NCI-H2196 treated with DMSO at 0.1 percent for 48 hours (cell line): ENCODE measurements around the gene COTL1.

ENCODE experiments used
- DNase-seq: peaks from one replicate; lab custom pipeline; 2025; ENCODE audit not compliant: unreplicated experiment; lab: John Stamatoyannopoulos, UW

Gene COTL1

DNA sequence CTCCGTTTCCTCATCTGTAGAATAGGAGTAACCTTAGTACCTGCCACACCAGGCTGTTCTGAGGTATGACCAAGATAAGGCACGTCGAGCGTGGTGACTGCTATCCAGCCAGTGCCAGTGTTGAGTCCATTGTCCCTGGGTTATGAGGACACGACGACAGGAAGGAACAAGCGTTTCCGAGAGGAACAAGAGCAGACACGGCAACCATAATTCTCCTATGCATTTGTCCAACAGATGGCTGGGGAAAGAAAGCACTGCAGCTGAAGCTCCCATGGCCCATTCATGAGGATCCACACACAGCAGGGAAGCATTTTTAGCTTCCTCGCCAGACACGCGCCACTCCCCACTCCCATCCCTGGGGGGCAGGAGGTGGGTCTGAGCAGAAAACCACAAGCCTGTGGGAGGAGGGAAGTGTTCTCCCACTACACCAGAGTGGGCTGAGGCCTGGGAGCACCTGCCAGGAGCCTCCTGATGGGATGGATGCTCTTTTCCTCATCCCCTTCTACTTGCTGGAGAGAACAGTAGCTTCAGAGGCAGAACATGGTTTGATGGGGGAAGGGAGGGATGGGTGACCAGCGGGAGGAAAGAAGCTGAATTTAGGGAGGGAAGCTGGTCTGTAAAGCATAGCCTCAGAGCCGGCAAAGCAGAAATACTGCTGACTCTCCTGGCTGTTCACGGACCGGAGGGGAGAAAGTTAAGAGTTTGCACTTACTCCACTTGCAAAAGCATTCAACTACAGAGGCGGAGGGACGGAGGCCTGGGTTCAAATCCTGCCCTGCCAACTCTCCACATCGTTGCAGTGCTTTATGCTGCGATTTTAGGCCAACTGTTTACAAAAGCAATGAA lies 2.7 kb downstream of the COTL1 start:
- DNase-seq = no peak

GRCh38 chr16:84614623-84614967 lies 3.3 kb downstream of the COTL1 start:
- DNase-seq = no peak

DNA sequence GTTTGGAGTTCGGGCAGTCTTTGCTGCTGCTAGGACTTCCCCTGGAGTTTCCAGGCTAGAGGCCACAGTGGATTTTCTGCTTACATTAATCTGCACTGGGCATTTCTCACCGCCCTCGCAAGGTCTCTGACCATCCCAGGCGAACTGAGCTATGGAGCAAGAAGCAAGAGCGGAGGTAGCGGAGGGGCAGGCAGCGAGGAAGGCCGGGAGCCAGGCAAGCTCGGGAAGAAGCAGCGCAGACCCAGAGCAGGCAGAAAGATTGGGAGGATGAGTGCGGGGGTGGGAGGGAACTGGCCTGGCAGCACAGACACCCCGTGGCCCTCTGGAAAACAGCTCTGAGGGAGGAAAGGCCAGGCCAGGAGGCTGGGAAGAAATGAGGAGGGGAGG lies 3.8 kb downstream of the COTL1 start:
- DNase-seq = no peak

GRCh38 chr16:84613408-84614072 lies 4.3 kb downstream of the COTL1 start:
- no peak for DNase-seq

DNA sequence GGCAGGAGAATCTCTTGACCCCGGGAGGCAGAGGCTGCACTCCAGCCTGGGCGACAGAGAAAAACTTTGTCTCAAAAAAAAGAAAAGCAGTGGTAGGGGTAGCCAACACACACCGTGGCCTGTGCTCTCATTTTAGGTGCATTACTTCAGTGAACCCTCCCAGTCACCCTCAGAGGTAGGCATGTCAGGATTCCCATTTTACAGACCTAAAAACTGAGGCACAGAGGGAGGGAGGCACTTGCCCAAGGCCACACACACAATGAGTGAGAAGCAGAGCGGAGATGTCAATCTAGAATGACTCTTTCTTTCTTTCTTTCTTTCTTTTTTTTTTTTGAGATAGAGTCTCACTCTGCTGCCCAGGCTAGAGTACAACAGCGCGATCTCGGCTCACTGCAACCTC lies 5.2 kb downstream of the COTL1 start:
- no peak for DNase-seq

GRCh38 chr16:84611041-84611440 lies 6.8 kb downstream of the COTL1 start:
- no peak for DNase-seq

DNA sequence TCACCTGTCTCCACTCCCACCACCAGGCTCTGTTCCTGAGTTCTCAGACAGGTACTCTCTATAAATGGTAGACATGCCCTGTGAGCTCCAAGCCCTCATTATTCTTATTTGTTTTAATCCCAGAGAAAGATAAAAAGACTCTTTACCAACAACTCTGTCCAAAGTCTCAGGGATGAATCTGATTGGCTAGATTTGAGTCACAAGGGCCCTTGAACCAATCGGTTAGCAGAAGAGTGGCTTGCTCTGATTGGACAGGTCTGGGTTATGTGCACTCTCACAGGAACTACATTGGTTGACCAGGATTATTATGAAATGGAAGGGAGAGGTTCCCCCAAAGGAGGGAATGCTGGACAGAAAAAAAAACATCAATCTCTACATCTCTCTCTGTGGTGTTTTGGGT lies 7.5 kb downstream of the COTL1 start:
- DNase-seq = no peak

- DNase-seq = no peak
Observed at GRCh38 chr16:84609563-84610177, 8.2 kb downstream of the COTL1 start.

DNA sequence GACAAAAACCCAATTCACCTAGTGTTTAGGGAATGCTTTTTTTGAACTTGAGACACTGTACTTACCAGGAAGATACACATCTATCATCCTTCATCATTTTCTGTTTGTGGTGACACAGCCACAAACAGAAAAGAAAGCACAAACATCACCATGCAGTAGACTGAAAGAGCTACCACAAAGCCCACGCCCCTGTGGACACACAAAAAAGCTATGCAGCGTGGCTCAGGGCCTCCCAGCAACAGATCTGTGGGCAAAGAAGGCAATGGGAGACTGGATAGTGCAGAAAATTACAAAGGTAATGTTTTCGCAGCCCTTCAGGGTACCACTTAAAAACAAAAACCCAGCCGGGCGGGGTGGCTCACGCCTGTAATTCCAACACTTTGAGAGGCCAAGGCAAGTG lies 9.6 kb downstream of the COTL1 start:
- no peak for DNase-seq

DNA sequence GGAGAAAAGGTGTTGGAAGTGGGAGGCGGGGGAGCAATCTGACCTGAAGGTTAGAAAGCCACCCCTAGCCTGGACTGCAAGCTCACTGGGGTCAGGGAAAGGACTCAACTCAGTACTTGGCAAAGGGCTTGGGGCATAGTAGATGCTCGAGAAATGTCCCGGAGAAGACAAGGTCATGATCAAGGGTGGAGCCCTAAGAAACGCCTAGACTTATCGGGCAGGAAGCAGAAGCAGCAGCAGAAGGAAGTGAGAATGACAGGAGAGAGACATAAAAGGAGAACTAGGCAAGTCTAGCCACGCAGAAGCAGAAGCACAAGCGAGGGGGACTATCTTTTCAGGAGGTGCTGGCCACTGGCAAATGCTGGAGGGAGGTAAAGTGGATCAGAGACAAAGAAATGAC lies 10.2 kb downstream of the COTL1 start:
- no peak for DNase-seq

DNA sequence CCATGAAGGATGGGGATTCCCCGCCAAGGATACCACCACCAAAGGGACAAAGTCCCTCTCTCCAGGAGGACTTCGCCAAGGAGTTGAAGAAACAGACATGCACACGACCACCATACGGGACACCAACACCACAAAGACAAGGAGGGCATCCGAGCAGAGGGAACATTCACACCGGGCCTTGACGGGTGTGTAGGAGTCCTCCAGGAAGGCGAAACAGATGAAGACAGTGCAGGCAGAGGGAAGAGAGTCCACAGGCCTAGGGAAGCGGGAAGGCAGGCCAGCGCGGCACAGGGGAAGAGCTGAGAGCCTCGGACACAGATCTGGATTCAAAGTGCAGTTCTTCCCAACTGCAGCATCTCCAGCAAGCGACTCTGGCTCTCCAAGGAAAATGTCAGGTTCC lies 10.8 kb downstream of the COTL1 start:
- DNase-seq = no peak

DNA sequence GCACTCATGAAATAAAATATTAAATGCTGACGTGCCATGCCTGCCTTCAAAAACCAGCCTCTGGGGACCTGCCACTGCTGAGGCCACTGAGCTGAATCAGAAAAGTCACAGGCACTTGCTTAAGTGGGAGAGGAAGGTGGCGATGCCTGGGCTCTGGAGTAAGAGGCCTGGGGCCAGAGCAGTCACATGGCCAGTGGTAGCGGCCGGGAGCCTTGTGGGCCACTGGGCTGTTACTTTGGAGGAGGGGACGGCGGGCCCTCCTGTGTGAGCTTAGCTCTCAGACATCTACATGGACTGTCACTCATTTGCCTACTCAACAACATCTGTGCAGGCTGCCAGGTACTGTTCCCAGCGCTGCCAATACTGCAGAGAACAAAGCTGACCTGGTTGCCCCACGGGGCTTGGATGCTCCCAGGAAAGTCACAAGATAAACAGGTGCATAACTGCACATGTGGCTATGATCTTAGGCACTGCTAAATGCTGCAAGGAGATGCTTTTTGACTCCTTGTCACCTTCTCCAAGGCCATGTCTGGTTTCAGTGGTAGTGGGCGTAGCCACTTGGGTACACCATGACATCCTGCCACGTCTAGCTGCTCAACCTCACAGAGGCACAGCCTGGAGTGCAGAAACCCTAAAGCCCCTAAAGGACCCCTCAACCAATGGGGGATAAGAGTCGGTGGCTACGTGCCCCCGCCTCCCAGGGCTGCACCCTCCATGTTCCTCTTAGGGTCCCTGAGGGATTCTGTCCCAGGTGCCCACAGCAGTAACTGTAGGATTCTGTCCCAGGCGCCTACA lies 11.6 kb downstream of the COTL1 start:
- no peak for DNase-seq

- DNase-seq = no peak
Observed at GRCh38 chr16:84605339-84605848, 12.5 kb downstream of the COTL1 start.

DNA sequence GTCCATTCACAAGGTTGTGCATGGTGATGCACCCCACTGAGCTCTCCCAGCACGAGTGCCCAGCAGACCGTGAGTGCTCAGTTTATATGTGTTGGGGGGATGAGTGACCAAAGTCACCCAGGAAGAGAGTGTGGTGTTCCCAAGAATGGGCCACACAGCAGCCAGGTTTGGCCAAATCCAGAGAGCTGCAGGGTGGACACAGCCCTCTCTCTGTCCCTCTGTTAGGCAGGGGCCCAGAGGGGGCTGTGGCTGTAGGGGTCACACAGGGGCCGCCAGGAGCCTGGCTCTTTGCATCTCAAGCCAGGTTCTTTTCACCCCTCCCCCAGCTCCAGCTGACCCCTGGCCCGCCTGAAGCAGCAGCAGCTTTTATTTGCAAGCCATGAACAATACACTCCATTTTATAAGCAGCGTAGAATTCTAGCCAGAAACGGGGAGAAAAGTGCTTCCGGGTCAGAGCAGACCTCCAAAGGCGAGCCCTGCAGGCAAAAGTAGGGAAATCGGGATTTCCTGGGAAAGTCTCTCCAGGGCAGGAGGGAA lies 13.3 kb downstream of the COTL1 start:
- no peak for DNase-seq

DNA sequence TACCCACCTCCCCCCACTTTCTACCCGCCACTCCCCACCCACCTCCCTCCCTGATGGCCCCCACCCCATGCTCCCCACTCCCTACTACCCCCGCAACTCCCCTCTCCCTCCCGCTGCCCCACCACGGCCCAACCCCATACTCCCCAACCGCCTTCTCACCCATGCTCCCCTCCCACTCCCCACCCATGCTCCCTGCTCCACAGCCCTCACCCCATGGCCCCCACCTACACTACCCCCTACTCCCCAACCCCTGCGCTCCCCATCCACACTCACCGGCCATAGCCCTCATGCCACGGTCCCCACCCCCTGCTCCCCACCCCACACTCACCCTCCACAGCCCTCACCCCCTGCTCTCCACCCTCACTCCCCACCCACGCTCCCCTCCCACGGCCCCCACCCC lies 13.9 kb downstream of the COTL1 start:
- no peak for DNase-seq

GRCh38 chr16:84603140-84603816 lies 14.6 kb downstream of the COTL1 start:
- no peak for DNase-seq

DNA sequence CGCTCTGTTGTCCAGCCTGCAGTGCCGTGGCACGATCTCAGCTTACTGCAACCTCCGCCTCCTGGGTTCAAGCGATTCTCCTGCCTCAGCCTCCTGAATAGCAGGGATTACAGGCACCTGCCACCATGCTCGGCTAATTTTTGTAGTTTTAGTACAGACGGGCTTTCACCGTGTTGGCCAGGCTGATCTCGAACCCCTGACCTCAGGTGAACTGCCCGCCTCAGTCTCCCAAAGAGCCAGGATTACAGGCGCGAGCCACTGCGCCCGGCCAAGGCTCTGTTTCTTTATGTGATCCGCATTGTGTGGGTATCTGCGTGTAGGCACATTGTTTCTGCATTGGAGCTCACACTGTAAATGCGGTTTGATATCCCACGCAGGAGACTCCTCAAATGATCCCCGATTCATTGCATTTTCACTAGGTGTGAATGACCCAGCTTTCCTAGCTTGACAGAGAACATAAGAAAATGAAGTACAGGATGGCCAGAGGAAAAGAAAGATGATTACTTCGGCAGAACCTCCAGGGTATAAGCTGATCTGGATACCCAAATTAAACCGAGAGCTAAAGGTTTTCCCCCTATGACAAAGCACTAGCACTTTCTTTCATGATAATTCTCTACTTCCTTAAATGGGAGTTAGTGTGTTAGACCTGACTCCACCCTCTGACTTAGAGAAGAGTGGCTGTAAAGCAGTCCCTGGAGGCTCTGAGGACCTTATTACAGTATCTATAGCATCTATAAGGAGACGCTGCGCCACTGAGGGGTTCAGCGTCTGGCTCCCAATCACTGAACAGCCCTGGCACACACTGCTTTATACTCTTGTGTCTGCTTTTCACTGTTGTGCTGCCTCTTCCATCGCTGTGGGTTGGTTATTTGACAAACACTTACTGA lies 17.3 kb downstream of the COTL1 start:
- no peak for DNase-seq

GRCh38 chr16:84599521-84600202 lies 18.2 kb downstream of the COTL1 start:
- DNase-seq = no peak

- DNase-seq = no peak
Observed at GRCh38 chr16:84598360-84598759, 19.5 kb downstream of the COTL1 start.
